ENCODE measurements around the gene DUOX2. TPM values are rescaled to one million over a fixed set of nuclear protein-coding genes. Genes with fewer than 3 reads are reported as not detected.

DUOX2 gene
- total RNA-seq, 1 experiment from 2014 or later, result 0.99 TPM

DNA sequence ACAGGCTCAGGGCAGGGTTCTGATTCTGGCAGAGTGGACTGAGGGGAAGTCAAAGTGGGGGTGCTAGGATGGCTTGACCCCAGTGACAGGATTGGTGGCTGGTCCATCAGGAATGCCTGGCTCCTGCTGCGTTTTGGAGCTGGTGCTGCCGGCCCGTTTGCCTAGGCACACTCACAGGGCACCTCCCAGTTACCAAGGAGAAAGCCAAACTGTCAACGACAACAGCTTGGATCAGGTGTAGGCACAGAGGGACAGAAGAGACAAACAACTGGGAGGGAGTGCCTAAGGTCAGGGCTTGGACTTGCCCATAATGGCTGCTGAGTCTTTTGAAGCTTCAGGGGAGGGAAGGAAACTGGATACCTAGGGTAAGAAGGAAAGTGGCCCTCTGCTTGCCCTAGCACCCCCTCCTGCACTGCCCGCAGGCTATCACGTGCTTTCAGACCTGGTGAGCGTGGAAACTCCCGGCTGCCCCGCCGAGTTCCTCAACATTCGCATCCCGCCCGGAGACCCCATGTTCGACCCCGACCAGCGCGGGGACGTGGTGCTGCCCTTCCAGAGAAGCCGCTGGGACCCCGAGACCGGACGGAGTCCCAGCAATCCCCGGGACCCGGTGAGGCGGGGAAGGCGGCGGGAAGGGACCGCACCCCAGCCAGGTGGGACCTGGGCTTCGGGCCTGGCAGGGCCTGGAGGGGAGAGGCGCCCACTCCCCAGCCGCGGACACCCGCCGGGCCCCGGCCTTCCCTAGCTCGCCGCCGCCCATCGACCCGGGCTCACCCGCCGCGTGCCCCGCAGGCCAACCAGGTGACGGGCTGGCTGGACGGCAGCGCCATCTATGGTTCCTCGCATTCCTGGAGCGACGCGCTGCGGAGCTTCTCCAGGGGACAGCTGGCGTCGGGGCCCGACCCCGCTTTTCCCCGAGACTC lies 21.0 kb upstream of the DUOX2 start:
- Histone ChIP-seq H3K4me3 (ENCODE audit: low read depth, low read length, poor library complexity, severe bottlenecking) (no peak overlapping the region), H3K27ac (ENCODE audit: low read depth, low read length, poor library complexity, severe bottlenecking) (no peak overlapping the region), H3K27me3 (replicated peaks; ENCODE audit: insufficient read depth, low read depth, low read length, poor library complexity) (no peaks in the 10 kb centered on the region), H3K36me3 (ENCODE audit: insufficient read depth, low read length, poor library complexity, severe bottlenecking) (no peaks in the 10 kb centered on the region), H3K9me3 (ENCODE audit: low read depth, low read length, poor library complexity, severe bottlenecking) (no peaks in the 10 kb centered on the region), H3K4me1 (ENCODE audit: insufficient read depth, low read length, poor library complexity, severe bottlenecking) (no peaks in the 10 kb centered on the region)
- CTCF ChIA-PET, result no interaction called here
- BruUV-seq (replicated peaks), result no TSS peak
- POLR2A ChIA-PET (ENCODE audit: low non-redundant PET), result no interaction called here
- intact Hi-C loops (cut with micrococcal nuclease; ENCODE audit: unreplicated experiment), result no loop called here
- no peak for DNase-seq (ENCODE audit: low spot score)
- TF ChIP-seq, protein P1, sequence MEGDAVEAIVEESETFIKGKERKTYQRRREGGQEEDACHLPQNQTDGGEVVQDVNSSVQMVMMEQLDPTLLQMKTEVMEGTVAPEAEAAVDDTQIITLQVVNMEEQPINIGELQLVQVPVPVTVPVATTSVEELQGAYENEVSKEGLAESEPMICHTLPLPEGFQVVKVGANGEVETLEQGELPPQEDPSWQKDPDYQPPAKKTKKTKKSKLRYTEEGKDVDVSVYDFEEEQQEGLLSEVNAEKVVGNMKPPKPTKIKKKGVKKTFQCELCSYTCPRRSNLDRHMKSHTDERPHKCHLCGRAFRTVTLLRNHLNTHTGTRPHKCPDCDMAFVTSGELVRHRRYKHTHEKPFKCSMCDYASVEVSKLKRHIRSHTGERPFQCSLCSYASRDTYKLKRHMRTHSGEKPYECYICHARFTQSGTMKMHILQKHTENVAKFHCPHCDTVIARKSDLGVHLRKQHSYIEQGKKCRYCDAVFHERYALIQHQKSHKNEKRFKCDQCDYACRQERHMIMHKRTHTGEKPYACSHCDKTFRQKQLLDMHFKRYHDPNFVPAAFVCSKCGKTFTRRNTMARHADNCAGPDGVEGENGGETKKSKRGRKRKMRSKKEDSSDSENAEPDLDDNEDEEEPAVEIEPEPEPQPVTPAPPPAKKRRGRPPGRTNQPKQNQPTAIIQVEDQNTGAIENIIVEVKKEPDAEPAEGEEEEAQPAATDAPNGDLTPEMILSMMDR (conservative IDR thresholded peaks at IDR 0.05; ENCODE audit: low read depth, low read length), result no peak
- no peak for TF ChIP-seq EZH2 (IDR thresholded peaks at IDR 0.05; ENCODE audit: borderline replicate concordance, low read depth, low read length, poor library complexity, severe bottlenecking)

DNA sequence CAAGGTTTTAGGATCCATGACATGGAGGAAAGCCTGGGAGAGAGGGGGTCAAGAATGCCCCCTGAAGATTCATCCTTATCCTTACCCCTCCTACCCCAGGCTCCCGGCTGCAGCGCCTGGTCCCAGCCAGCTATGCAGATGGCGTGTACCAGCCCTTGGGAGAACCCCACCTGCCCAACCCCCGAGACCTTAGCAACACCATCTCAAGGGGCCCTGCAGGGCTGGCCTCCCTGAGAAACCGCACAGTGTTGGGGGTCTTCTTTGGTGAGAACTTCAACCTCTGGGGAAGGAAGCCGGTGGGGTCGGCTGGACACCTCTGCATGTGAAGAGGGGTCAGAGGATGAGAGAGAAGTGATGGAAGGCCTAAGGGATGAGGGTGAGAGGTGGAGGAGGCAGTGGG lies 20.1 kb upstream of the DUOX2 start:
- H3K4me3 ChIP-seq (ENCODE audit: low read depth, low read length, poor library complexity, severe bottlenecking), result no peak overlapping the region
- intact Hi-C loops (cut with micrococcal nuclease; ENCODE audit: unreplicated experiment), result no loop called here
- no peaks in the 10 kb centered on the region for H3K9me3 ChIP-seq (ENCODE audit: low read depth, low read length, poor library complexity, severe bottlenecking)
- no peaks in the 10 kb centered on the region for H3K4me1 ChIP-seq (ENCODE audit: insufficient read depth, low read length, poor library complexity, severe bottlenecking)
- ChIA-PET POLR2A (ENCODE audit: low non-redundant PET) (no interaction called here), CTCF (no interaction called here)
- H3K27me3 ChIP-seq (replicated peaks; ENCODE audit: insufficient read depth, low read depth, low read length, poor library complexity), result no peaks in the 10 kb centered on the region
- no peak overlapping the region for H3K27ac ChIP-seq (ENCODE audit: low read depth, low read length, poor library complexity, severe bottlenecking)
- no TSS peak for BruUV-seq (replicated peaks)
- no peak for DNase-seq (ENCODE audit: low spot score)
- H3K36me3 ChIP-seq (ENCODE audit: insufficient read depth, low read length, poor library complexity, severe bottlenecking), result no peaks in the 10 kb centered on the region
- TF ChIP-seq, protein P1 (conservative IDR thresholded peaks at IDR 0.05; ENCODE audit: low read depth, low read length), result no peak
- TF ChIP-seq EZH2 (IDR thresholded peaks at IDR 0.05; ENCODE audit: borderline replicate concordance, low read depth, low read length, poor library complexity, severe bottlenecking), result no peak

DNA sequence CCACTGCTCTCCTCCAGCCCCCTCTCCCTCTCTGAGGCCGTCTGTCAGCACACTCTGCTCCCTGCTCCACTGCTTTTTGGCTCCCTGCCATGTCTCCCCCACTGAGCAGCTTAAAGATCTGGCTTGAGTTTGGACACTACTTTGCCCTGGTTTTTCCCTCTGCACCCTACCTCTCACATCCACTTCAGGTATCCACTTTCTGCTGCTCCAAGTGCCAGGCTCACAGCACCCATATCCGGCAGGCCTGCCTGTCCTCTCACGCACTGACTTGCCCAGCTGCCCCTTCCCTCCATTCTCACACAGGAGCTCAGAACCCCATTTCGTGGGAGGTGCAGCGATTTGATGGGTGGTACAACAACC lies 19.6 kb upstream of the DUOX2 start:
- no peaks in the 10 kb centered on the region for H3K36me3 ChIP-seq (ENCODE audit: insufficient read depth, low read length, poor library complexity, severe bottlenecking)
- intact Hi-C loops (cut with micrococcal nuclease; ENCODE audit: unreplicated experiment), result no loop called here
- no peaks in the 10 kb centered on the region for H3K27me3 ChIP-seq (replicated peaks; ENCODE audit: insufficient read depth, low read depth, low read length, poor library complexity)
- ChIA-PET POLR2A (ENCODE audit: low non-redundant PET) (no interaction called here), CTCF (no interaction called here)
- TF ChIP-seq EZH2 (IDR thresholded peaks at IDR 0.05; ENCODE audit: borderline replicate concordance, low read depth, low read length, poor library complexity, severe bottlenecking), result no peak
- TF ChIP-seq, protein P1 (conservative IDR thresholded peaks at IDR 0.05; ENCODE audit: low read depth, low read length), result no peak
- peak; percentile 25 for DNase-seq (ENCODE audit: low spot score)
- no peaks in the 10 kb centered on the region for H3K9me3 ChIP-seq (ENCODE audit: low read depth, low read length, poor library complexity, severe bottlenecking)
- H3K4me3 ChIP-seq (ENCODE audit: low read depth, low read length, poor library complexity, severe bottlenecking), result no peak overlapping the region
- H3K4me1 ChIP-seq (ENCODE audit: insufficient read depth, low read length, poor library complexity, severe bottlenecking), result no peaks in the 10 kb centered on the region
- BruUV-seq (replicated peaks), result no TSS peak
- H3K27ac ChIP-seq (ENCODE audit: low read depth, low read length, poor library complexity, severe bottlenecking), result no peak overlapping the region
